DMS 273 treated with DMSO at 0.1 percent for 48 hours (cell line): ENCODE data around the gene PLEKHA1.

Experiments used
- DNase-seq: peaks from one replicate; lab custom pipeline; 2025; lab: John Stamatoyannopoulos, UW

PLEKHA1 gene

DNA sequence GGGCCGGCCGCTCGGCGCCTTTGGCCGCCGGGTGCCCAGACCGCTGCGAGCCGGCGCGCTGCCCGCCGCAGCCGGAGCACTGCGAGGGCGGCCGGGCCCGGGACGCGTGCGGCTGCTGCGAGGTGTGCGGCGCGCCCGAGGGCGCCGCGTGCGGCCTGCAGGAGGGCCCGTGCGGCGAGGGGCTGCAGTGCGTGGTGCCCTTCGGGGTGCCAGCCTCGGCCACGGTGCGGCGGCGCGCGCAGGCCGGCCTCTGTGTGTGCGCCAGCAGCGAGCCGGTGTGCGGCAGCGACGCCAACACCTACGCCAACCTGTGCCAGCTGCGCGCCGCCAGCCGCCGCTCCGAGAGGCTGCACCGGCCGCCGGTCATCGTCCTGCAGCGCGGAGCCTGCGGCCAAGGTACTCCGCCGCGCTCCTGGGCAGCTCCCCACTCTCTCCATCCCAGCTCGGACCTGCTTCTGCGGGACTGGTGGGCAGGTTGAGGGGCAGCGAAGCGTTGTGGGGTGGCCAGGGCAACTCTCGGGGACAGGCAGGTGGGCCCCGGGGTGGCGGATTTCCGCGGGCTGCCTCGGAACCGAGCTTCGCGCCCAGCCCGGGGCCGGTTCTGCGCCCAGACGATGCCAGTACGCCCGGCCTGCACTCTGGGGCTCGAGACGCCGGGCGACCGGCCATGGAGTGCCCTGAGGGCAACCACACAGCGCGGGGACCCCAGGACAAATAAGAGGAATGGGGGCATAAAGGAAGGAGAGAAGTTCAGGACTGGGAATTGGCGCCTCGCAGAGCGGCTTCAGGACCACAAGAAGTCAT, 87.4 kb downstream of the PLEKHA1 start:
- no peak for DNase-seq

- DNase-seq = no peak
These were observed 88.3 kb downstream of the PLEKHA1 start for GRCh38 chr10:122462533-122463465.

GRCh38 chr10:122463466-122464249, 89.2 kb downstream of the PLEKHA1 start:
- DNase-seq = no peak

DNA sequence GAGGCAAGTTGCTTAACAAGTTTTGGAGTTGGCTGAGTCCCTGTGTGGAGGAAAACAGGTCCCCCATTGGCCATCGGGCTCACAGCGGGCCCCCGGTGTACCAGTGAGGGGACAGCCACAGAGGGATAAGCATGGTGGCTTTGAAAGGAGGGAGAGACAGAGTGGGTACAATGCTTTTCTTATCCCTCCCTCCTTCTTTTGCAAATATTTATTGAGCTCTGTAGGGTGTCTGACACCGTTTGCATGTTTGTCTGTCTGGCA, 89.7 kb downstream of the PLEKHA1 start:
- no peak for DNase-seq

- no peak for DNase-seq
These were observed 90.1 kb downstream of the PLEKHA1 start for GRCh38 chr10:122464586-122464985.

- DNase-seq = no peak
These were observed 91.0 kb downstream of the PLEKHA1 start for GRCh38 chr10:122465401-122466040.

DNA sequence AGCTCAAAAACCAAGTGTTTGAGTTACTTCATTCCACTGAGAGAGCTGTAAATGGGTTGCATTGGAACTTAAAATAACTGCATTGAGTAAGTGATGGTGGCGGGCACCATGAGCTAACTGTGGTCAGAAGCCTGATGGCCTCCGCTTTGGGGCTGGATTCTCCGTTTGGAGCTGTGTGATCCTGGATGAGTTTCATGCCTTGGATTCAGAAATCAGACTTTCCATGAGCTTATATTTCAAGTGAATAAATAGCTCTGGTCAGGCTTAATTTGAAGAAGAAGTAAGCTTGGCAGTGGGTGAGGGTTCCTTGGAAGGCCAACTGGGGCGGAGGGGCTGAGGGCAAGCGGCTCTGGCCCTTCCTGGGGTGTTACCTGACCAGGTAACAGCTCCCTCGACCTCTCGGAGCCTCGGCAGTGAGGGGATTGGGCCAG, 92.5 kb downstream of the PLEKHA1 start:
- DNase-seq = no peak

- no peak for DNase-seq
These were observed 93.2 kb downstream of the PLEKHA1 start for GRCh38 chr10:122467701-122468100.

DNA sequence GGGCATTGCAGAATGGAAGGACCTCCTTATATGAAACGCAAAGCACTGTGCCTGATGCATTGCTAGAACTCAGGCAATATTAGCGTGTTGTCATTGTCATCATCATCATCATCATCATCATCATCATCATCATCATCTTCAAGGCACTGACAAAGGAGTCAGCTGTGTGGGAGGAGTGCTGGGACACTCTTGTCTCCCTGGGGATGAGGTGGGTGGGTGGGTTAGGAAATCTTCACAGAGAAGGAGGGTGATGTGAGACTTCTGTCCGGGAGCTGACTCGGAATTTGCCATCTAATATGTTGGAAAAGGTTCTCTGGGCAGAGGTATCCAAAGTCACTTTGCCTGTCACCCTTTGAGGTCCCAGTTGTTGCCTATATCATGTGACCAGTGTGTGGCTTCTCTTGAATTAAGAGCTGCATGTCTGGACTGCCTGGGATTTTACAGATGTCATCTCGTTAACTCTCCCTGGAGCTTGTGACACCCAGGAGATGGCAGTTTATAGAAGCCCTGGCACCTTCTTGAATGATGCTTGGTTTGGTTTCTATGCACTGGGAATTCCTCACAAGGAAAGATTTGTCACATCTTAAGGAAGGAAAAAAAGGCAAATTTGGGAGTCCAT, 93.9 kb downstream of the PLEKHA1 start:
- DNase-seq = no peak

DNA sequence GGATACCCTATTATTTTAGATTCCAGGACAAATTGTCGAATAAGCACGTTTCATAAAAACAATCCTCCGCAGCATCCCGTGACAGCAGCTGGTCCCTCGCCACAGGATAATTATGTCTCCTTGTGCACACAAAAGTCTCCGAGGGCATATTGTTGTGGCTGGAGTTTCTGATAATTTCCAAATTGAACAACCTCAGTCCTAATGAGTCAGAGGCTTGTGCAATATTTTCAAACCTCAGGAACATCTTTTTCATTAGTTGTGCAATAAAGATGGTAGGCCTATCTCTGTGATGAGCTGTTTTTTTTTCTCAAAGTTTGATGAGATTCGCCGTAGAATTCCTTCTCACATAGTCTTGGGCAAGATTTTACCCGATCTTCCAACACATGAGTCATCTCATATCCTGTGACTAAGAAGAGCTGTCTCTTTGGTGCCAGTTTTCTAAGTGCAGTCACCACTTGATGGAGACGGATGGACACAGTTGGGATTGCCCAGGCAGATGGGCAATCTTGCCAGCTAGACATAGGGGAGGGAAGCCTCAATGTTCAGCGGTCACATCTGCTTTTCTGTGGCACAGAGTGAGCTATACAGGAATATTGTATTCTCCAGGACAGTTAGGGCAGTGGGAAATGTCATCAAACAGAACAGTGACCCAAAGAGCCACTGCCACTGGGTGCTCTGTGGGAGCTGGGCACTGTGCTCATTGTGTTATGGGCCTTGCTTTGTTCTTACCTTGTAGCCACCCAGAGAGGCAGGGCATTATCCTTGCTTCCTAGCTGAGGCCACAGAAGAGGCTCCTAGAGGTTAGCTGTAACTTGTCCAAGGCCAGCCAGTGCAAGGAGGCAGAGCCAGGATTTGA, 94.6 kb downstream of the PLEKHA1 start:
- DNase-seq = no peak

DNA sequence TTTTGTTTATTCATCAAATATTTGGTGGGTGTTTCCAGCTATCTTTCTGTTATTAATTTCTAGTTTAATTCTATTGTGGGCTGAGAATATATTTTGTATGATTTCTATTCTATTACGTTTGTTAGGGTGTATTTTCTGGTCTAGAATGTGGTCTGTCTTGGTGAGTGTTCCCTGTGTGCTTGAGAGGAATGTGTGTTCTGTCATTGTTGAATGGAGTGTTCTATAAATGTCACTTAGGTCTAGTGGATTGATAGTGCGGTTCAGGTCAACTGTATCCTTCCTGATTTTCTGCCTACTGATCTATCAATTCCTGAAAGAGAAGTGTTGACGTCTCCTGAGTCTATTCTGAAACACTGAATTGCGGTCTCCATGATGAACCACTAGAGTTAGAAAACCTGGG, 95.3 kb downstream of the PLEKHA1 start:
- no peak for DNase-seq

DNA sequence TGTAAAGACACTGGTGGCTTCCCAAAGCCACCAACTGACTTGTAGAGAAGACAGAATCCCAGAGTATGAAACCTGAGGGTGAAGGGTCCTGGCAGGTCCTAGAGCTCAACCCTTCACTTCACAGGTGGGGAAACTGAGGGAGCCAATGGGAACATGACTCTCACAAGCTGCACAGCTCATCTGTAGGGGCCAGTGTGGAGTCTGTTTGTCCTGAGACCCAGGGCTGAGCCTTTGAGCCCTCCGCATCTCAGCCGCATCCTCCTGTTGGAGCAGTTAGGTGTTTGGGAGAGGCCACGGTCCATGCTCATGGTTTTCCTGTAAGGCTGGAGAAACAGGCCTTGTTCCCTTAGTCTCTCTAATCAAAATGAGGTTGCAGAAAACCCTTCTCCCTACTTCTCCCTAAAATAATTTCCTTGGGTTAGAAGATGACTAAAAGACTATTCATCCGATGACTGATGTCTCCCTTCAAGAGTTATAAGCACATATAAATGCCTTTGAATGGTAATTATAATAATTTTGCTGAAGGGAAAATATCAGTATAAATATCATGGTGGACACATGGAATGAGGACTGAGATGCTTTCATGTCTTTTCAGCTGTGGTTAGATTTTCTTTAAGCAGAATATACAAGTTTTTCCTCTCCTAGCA, 97.1 kb downstream of the PLEKHA1 start:
- DNase-seq = no peak

DNA sequence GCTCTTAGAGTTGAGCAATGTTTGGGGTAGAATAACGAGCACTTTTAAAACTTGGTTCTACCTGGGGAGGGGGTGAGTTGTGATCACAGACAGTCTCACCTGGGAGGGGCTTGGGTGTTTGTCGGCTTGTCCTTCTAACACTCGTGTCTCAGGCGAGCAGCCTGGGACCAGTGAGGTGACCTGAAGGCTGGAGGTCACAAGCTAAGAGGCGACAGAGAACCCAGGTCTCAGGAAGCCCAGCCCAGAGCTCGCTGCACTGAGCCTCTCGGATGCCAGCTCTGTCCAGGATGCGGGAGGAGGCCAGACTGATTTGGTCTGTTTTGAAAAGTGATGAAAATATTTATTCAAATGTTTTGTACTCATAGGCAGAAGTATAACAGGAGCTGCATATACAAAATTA, 98.6 kb downstream of the PLEKHA1 start:
- no peak for DNase-seq

- DNase-seq = no peak
These were observed 99.8 kb downstream of the PLEKHA1 start for GRCh38 chr10:122474131-122474818.

DNA sequence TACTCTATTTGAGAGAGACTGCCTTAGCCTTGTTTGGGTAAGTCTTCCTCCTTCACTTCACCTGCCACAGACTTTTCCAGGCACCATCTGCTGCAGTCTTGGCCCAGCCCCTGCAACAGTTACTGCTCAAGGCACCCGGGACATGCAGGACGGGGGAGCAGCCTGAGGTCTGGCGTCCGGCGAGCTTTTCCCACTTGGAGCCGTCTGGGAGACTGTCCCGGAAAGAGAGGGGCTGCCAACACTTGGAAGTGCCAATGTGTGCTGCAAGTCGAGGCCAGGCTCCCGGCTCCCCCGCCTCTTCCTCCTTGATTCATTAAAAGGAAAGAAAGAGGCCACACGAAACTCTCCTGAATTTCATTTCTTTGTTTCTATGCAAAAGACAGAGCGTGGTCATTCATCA, 100.6 kb downstream of the PLEKHA1 start:
- no peak for DNase-seq

GRCh38 chr10:122475591-122476332, 101.3 kb downstream of the PLEKHA1 start:
- DNase-seq = no peak

DNA sequence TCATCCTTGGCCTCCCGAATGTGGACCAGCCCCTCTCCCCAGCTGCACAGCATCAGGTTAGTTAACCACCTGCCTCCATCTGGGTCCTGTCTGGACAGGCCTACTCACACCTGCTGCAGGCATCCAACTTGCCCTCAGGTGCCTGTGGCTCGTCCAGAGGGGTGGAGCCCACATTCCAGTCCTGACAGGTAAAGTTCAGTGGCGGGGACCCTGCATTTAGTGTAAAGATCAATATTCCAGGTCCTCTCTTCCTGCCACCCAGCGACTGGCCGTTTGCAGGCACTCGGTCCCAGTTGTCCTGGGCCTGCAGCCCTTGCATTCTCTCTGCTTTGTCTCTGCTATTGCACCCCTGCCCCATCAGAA, 101.8 kb downstream of the PLEKHA1 start:
- DNase-seq = no peak

DNA sequence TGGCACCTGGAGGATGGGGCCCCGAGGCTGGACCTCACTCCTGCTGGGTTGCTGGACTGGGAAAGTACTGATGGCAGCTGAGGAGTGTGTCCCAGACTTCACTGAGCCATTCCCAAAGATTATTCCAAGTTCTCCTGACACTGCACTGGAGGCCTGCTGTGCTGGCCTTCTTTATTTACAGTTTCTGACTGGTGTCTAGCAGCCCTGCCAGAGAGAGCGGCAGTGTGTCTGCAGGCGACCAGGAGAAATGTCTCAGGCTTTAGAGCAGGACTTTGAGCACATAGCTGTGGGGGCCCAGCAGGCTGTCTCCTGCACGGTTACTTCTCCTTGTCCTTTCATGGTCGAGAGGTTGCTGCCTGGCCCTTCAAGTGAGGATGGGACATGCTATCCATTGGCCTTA, 102.9 kb downstream of the PLEKHA1 start:
- DNase-seq = no peak

DNA sequence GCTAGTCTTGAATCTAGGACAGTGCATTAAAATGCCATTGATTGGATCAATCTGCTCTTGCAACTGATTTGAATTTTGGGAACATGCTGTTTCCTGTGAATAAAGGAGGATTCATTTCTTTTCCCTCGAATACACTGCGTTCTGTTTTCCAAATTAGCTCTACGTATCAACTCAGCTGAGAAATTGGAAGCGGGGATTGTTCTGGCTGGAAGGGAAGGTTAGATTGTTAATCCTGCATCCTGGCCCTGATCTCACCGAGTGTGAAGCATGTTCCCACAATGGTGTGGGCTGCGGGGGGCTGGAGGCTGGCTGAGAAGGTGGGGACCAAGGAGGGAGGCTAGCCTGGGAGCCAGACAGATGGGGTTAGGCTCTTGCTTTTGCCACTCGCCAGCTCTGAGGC, 104.5 kb downstream of the PLEKHA1 start:
- no peak for DNase-seq
